A549 (cell line): ENCODE data around the gene RABGAP1L.

Source experiments
- CBX2 ChIP-seq: fragments of 200-600 bp; sonication (generic); IDR thresholded peaks from 2 replicates; pipeline ENCODE4 v1.6.1; 2016; ENCODE audit warnings: low read depth, mild to moderate bottlenecking, borderline replicate concordance
- CTCF ChIP-seq: fragments of >200 bp; sonication (Bioruptor Twin); formaldehyde crosslinking; IDR thresholded peaks from 3 replicates; pipeline ENCODE4 v1.5.1; 2016
- ELK1 ChIP-seq: fragments of 150-350 bp; IDR thresholded peaks from 2 replicates; pipeline ENCODE4 v1.6.1; 2014; ENCODE audit warnings: low read depth, mild to moderate bottlenecking, low read length
- EP300 ChIP-seq, 2 experiments: fragments of >200 bp; sonication (Bioruptor Twin); formaldehyde crosslinking; IDR thresholded peaks; 2 replicates in 1 of 2; 3 replicates in 1 of 2; pipeline ENCODE4 v1.6.1; 2016 to 2017
- JUN ChIP-seq, 2 experiments: fragments of >200 bp; sonication (Bioruptor Twin); formaldehyde crosslinking; IDR thresholded peaks; 2 replicates in 1 of 2; 3 replicates in 1 of 2; pipeline ENCODE4 v1.6.1; 2016 to 2017
- POLR2A ChIP-seq: IDR thresholded peaks from 2 replicates; pipeline ENCODE4 v1.6.1; 2012; ENCODE audit warnings: mild to moderate bottlenecking, low read length
- POLR2AphosphoS2 ChIP-seq: conservative IDR thresholded peaks from 2 replicates; pipeline ENCODE4 v1.6.1; 2012; ENCODE audit warnings: low read length, improper control_type of control experiment, inconsistent platforms
- RCOR1 ChIP-seq: fragments of 150-350 bp; IDR thresholded peaks from 2 replicates; pipeline ENCODE4 v1.6.1; 2014; ENCODE audit warnings: antibody characterized with exemption, low read length, low read depth
- SMC3 ChIP-seq: fragments of >200 bp; sonication (Bioruptor Twin); formaldehyde crosslinking; IDR thresholded peaks from 3 replicates; pipeline ENCODE4 v1.6.1; 2018; ENCODE audit warnings: inconsistent platforms
- TF ChIP-seq, protein P1 (sequence below): fragments of 450-650 bp; IDR thresholded peaks from 2 replicates; pipeline ENCODE4 v1.6.1; 2014; ENCODE audit warnings: antibody characterized with exemption
- TF ChIP-seq, protein P2 (sequence below): fragments of >200 bp; sonication (Bioruptor Twin); formaldehyde crosslinking; IDR thresholded peaks from 3 replicates; pipeline ENCODE4 v1.6.1; 2016
- TF ChIP-seq, protein P3 (sequence below): fragments of 200-600 bp; sonication (generic); IDR thresholded peaks from 2 replicates; pipeline ENCODE4 v1.6.1; 2016; ENCODE audit warnings: antibody characterized with exemption, mild to moderate bottlenecking, moderate library complexity

- TF ChIP-seq SMC3 (no peak), ELK1 (no peak), CTCF (no peak), RCOR1 (no peak), JUN (IDR thresholded peaks at IDR 0.05) (no peak), POLR2A (no peak), EP300 (IDR thresholded peaks at IDR 0.05) (no peak), POLR2AphosphoS2 (no peak), CBX2 (no peak)
- TF ChIP-seq, protein P1, sequence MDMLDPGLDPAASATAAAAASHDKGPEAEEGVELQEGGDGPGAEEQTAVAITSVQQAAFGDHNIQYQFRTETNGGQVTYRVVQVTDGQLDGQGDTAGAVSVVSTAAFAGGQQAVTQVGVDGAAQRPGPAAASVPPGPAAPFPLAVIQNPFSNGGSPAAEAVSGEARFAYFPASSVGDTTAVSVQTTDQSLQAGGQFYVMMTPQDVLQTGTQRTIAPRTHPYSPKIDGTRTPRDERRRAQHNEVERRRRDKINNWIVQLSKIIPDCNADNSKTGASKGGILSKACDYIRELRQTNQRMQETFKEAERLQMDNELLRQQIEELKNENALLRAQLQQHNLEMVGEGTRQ = no peak
- TF ChIP-seq, protein P2, sequence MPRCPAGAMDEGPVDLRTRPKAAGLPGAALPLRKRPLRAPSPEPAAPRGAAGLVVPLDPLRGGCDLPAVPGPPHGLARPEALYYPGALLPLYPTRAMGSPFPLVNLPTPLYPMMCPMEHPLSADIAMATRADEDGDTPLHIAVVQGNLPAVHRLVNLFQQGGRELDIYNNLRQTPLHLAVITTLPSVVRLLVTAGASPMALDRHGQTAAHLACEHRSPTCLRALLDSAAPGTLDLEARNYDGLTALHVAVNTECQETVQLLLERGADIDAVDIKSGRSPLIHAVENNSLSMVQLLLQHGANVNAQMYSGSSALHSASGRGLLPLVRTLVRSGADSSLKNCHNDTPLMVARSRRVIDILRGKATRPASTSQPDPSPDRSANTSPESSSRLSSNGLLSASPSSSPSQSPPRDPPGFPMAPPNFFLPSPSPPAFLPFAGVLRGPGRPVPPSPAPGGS = no peak
- TF ChIP-seq, protein P3, sequence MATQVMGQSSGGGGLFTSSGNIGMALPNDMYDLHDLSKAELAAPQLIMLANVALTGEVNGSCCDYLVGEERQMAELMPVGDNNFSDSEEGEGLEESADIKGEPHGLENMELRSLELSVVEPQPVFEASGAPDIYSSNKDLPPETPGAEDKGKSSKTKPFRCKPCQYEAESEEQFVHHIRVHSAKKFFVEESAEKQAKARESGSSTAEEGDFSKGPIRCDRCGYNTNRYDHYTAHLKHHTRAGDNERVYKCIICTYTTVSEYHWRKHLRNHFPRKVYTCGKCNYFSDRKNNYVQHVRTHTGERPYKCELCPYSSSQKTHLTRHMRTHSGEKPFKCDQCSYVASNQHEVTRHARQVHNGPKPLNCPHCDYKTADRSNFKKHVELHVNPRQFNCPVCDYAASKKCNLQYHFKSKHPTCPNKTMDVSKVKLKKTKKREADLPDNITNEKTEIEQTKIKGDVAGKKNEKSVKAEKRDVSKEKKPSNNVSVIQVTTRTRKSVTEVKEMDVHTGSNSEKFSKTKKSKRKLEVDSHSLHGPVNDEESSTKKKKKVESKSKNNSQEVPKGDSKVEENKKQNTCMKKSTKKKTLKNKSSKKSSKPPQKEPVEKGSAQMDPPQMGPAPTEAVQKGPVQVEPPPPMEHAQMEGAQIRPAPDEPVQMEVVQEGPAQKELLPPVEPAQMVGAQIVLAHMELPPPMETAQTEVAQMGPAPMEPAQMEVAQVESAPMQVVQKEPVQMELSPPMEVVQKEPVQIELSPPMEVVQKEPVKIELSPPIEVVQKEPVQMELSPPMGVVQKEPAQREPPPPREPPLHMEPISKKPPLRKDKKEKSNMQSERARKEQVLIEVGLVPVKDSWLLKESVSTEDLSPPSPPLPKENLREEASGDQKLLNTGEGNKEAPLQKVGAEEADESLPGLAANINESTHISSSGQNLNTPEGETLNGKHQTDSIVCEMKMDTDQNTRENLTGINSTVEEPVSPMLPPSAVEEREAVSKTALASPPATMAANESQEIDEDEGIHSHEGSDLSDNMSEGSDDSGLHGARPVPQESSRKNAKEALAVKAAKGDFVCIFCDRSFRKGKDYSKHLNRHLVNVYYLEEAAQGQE = no peak
Measured at GRCh38 chr1:174686213-174686612, 526.9 kb downstream of the RABGAP1L start.
